ENCODE data around the gene DENND1A.

The DENND1A gene

GRCh38 chr9:123514766-123515165 is 415.2 kb downstream of the DENND1A start:
- DNase-seq = no peak

GRCh38 chr9:123513554-123513953 is 416.4 kb downstream of the DENND1A start:
- DNase-seq = no peak

- no peak for DNase-seq
Observed at GRCh38 chr9:123511326-123512277, 418.3 kb downstream of the DENND1A start.

- DNase-seq = no peak
Observed at GRCh38 chr9:123509646-123510045, 420.3 kb downstream of the DENND1A start.

- DNase-seq = no peak
Observed at GRCh38 chr9:123508048-123508447, 421.9 kb downstream of the DENND1A start.

- DNase-seq = no peak
Observed at GRCh38 chr9:123505496-123505895, 424.4 kb downstream of the DENND1A start.

- DNase-seq = no peak
Observed at GRCh38 chr9:123500336-123500735, 429.6 kb downstream of the DENND1A start.

GRCh38 chr9:123497830-123498229 is 432.1 kb downstream of the DENND1A start:
- no peak for DNase-seq

- DNase-seq = no peak
Observed at GRCh38 chr9:123495731-123496130, 434.2 kb downstream of the DENND1A start.

- DNase-seq = no peak
Observed at GRCh38 chr9:123493627-123494026, 436.3 kb downstream of the DENND1A start.

- no peak for DNase-seq
Observed at GRCh38 chr9:123490688-123491087, 439.2 kb downstream of the DENND1A start.

GRCh38 chr9:123488722-123489321 is 441.1 kb downstream of the DENND1A start:
- no peak for DNase-seq

- DNase-seq = no peak
Observed at GRCh38 chr9:123487944-123488548, 441.9 kb downstream of the DENND1A start.

GRCh38 chr9:123486431-123486830 is 443.5 kb downstream of the DENND1A start:
- no peak for DNase-seq

GRCh38 chr9:123485216-123485615 is 444.7 kb downstream of the DENND1A start:
- DNase-seq = no peak

- DNase-seq = no peak
Observed at GRCh38 chr9:123484130-123484529, 445.8 kb downstream of the DENND1A start.

- no peak for DNase-seq
Observed at GRCh38 chr9:123483191-123483803, 446.6 kb downstream of the DENND1A start.

- DNase-seq = no peak
Observed at GRCh38 chr9:123482295-123482968, 447.5 kb downstream of the DENND1A start.

GRCh38 chr9:123481209-123481865 is 448.6 kb downstream of the DENND1A start:
- no peak for DNase-seq

- no peak for DNase-seq
Observed at GRCh38 chr9:123480791-123481190, 449.1 kb downstream of the DENND1A start.

GRCh38 chr9:123480096-123480495 is 449.8 kb downstream of the DENND1A start:
- DNase-seq = no peak

GRCh38 chr9:123478967-123479602 is 450.8 kb downstream of the DENND1A start:
- DNase-seq = no peak

All from CD4-positive, alpha-beta T cell treated with Interleukin-12 subunit alpha and Interleukin-12 subunit beta, for 1 hour (primary cell).